Keratinocyte (primary cell): ENCODE measurements around the gene KCNQ2.

ENCODE experiments used
- EZH2 ChIP-seq: IDR thresholded peaks from one replicate; pipeline ENCODE4 v1.6.1; 2012; ENCODE audit warnings: inconsistent platforms, mild to moderate bottlenecking, low read length, moderate library complexity
- TF ChIP-seq, protein P1 (sequence below), 3 experiments: IDR thresholded peaks in 1 of 3; conservative IDR thresholded peaks in 1 of 3; optimal IDR thresholded peaks in 1 of 3; 2 replicates in 2 of 3; 3 replicates in 1 of 3; pipeline versions ENCODE3 to v1.5.1; 2011; ENCODE audit warnings: low read length in 3 of 3, mild to moderate bottlenecking in 3 of 3, moderate library complexity in 2 of 3, control low read depth in 1 of 3, inconsistent platforms in 1 of 3; ENCODE audit not compliant: insufficient read depth in 2 of 3; ENCODE audit errors: extremely low read depth in 1 of 3

DNA sequence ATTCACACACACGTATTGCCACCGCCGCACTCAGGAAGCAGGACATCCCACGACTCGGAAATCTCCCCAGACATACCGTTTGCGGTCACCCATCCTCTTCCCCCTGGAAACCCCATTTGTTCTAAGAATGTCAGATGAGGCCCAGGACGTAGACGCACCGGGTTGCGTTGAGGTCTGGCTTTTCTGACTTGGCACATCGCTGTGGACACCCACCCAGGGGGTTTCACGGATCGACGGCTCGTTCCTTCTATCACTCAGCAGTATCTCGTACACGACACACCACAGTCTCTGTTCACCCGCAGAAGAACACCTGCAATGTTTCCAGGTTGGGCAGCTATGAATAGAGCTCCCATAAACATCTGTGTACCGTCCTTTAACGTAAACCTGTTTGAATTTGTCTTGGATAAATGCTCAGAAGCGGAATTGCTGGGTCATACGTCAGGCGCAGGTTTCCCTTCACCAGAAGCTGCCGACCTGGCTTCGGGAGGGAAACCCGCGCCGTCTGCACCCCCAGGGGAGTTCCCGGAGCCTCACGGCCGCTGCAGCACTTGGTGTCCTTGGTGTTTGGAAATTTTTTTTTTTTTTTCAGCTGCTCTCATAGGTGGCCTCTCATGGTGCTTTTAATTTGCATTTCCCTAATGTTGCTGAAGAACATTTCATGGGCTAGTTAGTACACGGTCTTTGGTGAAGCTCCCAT is 35.8 kb upstream of the KCNQ2 start:
- TF ChIP-seq, protein P1, sequence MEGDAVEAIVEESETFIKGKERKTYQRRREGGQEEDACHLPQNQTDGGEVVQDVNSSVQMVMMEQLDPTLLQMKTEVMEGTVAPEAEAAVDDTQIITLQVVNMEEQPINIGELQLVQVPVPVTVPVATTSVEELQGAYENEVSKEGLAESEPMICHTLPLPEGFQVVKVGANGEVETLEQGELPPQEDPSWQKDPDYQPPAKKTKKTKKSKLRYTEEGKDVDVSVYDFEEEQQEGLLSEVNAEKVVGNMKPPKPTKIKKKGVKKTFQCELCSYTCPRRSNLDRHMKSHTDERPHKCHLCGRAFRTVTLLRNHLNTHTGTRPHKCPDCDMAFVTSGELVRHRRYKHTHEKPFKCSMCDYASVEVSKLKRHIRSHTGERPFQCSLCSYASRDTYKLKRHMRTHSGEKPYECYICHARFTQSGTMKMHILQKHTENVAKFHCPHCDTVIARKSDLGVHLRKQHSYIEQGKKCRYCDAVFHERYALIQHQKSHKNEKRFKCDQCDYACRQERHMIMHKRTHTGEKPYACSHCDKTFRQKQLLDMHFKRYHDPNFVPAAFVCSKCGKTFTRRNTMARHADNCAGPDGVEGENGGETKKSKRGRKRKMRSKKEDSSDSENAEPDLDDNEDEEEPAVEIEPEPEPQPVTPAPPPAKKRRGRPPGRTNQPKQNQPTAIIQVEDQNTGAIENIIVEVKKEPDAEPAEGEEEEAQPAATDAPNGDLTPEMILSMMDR (optimal IDR thresholded peaks at IDR 0.05 in 1 of 3, IDR thresholded peaks at IDR 0.05 in 1 of 3, conservative IDR thresholded peaks at IDR 0.05 in 1 of 3; ENCODE audit: extremely low read depth in 1 of 3, insufficient read depth in 2 of 3, low read length in 3 of 3) = no peak
- TF ChIP-seq EZH2 = no peak
